SKM-1 treated with dmso at 0.1 percent for 144 hours (cell line): ENCODE results near the gene MSS51.

Source experiments
- DNase-seq: peaks from one replicate; lab custom pipeline; 2025; ENCODE audit not compliant: unreplicated experiment; lab: John Stamatoyannopoulos, UW

Gene MSS51

GRCh38 chr10:73433538-73433867, at the start of gene MSS51:
Gene MSS51 (minus strand): TSS chr10:73433561. CDS start chr10:73428284, 5,277 bp downstream.
- DNase-seq: no peak

- no peak for DNase-seq
These were observed 46.8 kb upstream of the MSS51 start for GRCh38 chr10:73480158-73480557.

GRCh38 chr10:73478636-73479035, 45.3 kb upstream of the MSS51 start:
- DNase-seq: no peak

- no peak for DNase-seq
These were observed 37.9 kb upstream of the MSS51 start for GRCh38 chr10:73471226-73471625.

GRCh38 chr10:73469579-73469978, 36.2 kb upstream of the MSS51 start:
- DNase-seq: peak; percentile 11

GRCh38 chr10:73467206-73467605, 33.8 kb upstream of the MSS51 start:
- no peak for DNase-seq

- DNase-seq: no peak
These were observed 32.8 kb upstream of the MSS51 start for GRCh38 chr10:73465978-73466726.

- no peak for DNase-seq
These were observed 27.5 kb upstream of the MSS51 start for GRCh38 chr10:73460897-73461296.

- no peak for DNase-seq
These were observed 26.4 kb upstream of the MSS51 start for GRCh38 chr10:73459683-73460314.

- no peak for DNase-seq
These were observed 23.0 kb upstream of the MSS51 start for GRCh38 chr10:73456187-73456890.

GRCh38 chr10:73449113-73449512, 15.8 kb upstream of the MSS51 start:
- no peak for DNase-seq

GRCh38 chr10:73448384-73448783, 15.0 kb upstream of the MSS51 start:
- no peak for DNase-seq

GRCh38 chr10:73446926-73447325, 13.6 kb upstream of the MSS51 start:
- DNase-seq: no peak

GRCh38 chr10:73444457-73444856, 11.1 kb upstream of the MSS51 start:
- DNase-seq: no peak

GRCh38 chr10:73439605-73440312, 6.4 kb upstream of the MSS51 start:
- DNase-seq: no peak

GRCh38 chr10:73439055-73439454, 5.7 kb upstream of the MSS51 start:
- DNase-seq: no peak

GRCh38 chr10:73432646-73433537, 469 bp downstream of the MSS51 start:
- DNase-seq: no peak

- no peak for DNase-seq
These were observed 7.0 kb downstream of the MSS51 start for GRCh38 chr10:73426318-73426717.

- DNase-seq: no peak
These were observed 8.9 kb downstream of the MSS51 start for GRCh38 chr10:73424478-73424877.

- DNase-seq: no peak
These were observed 10.1 kb downstream of the MSS51 start for GRCh38 chr10:73423309-73423708.

GRCh38 chr10:73416571-73416970, 16.8 kb downstream of the MSS51 start:
- no peak for DNase-seq
